ENCODE results near the gene KRT73.
"Not testable (repeated sequence)": the region's sequence is repeated elsewhere in the genome, so short reads cannot be mapped to it uniquely, and the experiment has no call there.

Gene KRT73

DNA sequence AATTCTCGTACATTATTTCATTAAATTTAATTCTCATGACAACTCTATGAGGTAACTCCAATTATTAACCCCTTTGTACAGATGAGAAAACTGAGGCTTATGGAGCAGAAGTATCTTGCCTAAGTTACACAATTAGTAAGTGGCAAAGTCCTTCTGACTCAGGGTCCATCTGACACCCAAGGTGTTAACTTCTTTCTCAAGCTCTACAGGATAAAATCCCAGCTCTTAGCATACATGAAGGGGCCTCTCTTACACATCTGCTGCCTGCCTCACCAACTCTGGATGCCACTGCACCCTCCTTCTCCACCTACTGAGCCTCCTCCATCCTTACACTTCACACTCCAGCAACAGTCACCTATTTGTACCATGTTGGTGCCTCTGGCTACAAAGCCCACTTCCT lies 12.8 kb downstream of the KRT73 start:
- Histone ChIP-seq H3K4me1 (ENCODE audit: control insufficient read depth, insufficient read depth, low read length) (no peaks in the 10 kb centered on the region), H3K27me3 (ENCODE audit: control insufficient read depth, insufficient read depth, low read length) (peaks cover 22% of the 10 kb centered on the region), H3K4me3 (ENCODE audit: low read length) (no peak overlapping the region), H3K9me3 (ENCODE audit: control insufficient read depth, low read length) (no peaks in the 10 kb centered on the region), H3K9ac (ENCODE audit: low read length) (no peak overlapping the region), H3K36me3 (ENCODE audit: control insufficient read depth, insufficient read depth, low read length) (no peaks in the 10 kb centered on the region)

DNA sequence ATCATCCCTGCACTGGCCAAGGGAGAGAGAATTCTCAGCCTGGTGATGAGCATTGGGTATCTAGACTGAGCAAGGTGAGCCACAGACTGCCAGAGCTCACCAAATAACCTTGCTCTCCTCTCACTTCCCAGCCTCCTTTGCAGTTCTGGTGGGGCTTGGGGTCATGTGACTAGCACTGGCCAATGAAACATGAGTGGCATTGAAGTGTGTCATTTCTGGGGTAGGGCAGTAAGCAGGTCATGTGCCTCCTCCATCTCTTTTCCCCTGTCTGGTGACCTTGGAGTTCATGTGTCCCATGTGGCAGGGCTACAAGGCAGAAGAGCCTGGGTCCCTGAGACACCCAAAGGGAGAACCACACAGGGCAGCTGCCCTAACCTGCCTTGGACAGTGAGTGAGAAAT lies 13.5 kb downstream of the KRT73 start:
- Histone ChIP-seq H3K9me3 (ENCODE audit: control insufficient read depth, low read length) (no peaks in the 10 kb centered on the region), H3K4me1 (ENCODE audit: control insufficient read depth, insufficient read depth, low read length) (no peaks in the 10 kb centered on the region), H3K4me3 (ENCODE audit: low read length) (no peak overlapping the region), H3K9ac (ENCODE audit: low read length) (no peak overlapping the region), H3K36me3 (ENCODE audit: control insufficient read depth, insufficient read depth, low read length) (no peaks in the 10 kb centered on the region), H3K27me3 (ENCODE audit: control insufficient read depth, insufficient read depth, low read length) (peaks cover 27% of the 10 kb centered on the region)

GRCh38 chr12:52603314-52603713 lies 15.0 kb downstream of the KRT73 start:
- Histone ChIP-seq H3K36me3 (ENCODE audit: control insufficient read depth, insufficient read depth, low read length) (no peaks in the 10 kb centered on the region), H3K4me3 (ENCODE audit: low read length) (no peak overlapping the region), H3K9ac (ENCODE audit: low read length) (no peak overlapping the region), H3K9me3 (ENCODE audit: control insufficient read depth, low read length) (no peaks in the 10 kb centered on the region), H3K4me1 (ENCODE audit: control insufficient read depth, insufficient read depth, low read length) (no peaks in the 10 kb centered on the region), H3K27me3 (ENCODE audit: control insufficient read depth, insufficient read depth, low read length) (peaks cover 38% of the 10 kb centered on the region)

DNA sequence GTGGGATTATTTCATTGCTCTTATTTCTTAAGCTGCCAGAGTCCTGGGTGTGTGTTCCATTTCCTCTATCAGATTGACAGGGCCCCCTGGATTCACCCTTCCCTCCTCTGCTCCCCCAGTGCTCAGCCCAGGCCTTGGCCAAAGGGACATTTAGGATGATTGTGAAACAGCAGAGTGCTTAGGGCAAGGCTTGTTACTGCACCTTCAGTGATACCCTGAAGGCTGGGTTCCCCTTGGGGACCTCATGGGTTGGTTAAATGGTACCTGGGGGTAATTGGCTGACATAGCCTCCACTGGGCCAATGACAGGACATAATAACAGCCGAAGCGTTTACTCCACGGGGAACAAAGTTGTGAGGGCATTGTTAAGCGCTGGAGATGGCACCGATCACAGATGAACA lies 15.8 kb downstream of the KRT73 start:
- no peak overlapping the region for H3K9ac ChIP-seq (ENCODE audit: low read length)
- H3K36me3 ChIP-seq (ENCODE audit: control insufficient read depth, insufficient read depth, low read length), result no peaks in the 10 kb centered on the region
- no peaks in the 10 kb centered on the region for H3K4me1 ChIP-seq (ENCODE audit: control insufficient read depth, insufficient read depth, low read length)
- H3K9me3 ChIP-seq (ENCODE audit: control insufficient read depth, low read length), result no peaks in the 10 kb centered on the region
- H3K27me3 ChIP-seq (ENCODE audit: control insufficient read depth, insufficient read depth, low read length), result peaks cover 43% of the 10 kb centered on the region
- H3K4me3 ChIP-seq (ENCODE audit: low read length), result no peak overlapping the region

GRCh38 chr12:52601671-52602070 lies 16.7 kb downstream of the KRT73 start:
- H3K27me3 ChIP-seq (ENCODE audit: control insufficient read depth, insufficient read depth, low read length), result peaks cover 43% of the 10 kb centered on the region

DNA sequence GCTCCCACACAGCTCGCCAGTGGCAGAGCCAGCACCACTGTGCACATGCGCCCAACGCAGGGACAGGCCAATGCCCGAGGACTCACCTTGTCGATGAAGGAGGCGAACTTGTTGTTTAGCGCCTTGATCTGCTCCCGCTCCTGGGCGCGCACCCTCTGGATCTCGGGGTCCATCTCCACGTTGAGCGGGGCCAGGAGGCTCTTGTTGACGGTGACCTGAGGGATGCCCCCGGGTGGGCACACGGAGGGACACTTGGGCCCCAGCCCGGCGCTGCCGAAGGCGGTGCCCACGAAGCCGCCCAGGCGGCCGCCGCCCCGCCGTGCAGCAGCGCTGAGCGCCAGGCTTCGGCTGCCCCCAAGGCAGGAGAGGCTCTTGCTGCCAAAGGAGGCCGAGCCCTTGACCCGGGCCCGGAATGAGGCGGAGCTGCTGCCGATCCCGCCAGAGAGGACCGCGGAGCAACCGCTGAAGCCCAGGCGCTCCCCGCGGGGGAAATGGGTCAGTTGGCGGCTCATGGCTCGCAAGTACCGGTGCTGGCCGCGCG lies 17.3 kb downstream of the KRT73 start, which contains the start of gene KRT72:
TSS of gene KRT72 (minus strand) at position 523 of the 541 bp plus-strand sequence. CDS start at position 512, 11 bp downstream.
- H3K4me3 ChIP-seq (ENCODE audit: low read length), result no peak within 1 kb of the TSS
- H3K9ac ChIP-seq (ENCODE audit: low read length), result no peak within 1 kb of the TSS
- peaks cover 43% of the 10 kb centered on the region for H3K27me3 ChIP-seq (ENCODE audit: control insufficient read depth, insufficient read depth, low read length)
- H3K9me3 ChIP-seq (ENCODE audit: control insufficient read depth, low read length), result no peaks in the 10 kb centered on the region
- H3K4me1 ChIP-seq (ENCODE audit: control insufficient read depth, insufficient read depth, low read length), result no peaks in the 10 kb centered on the region
- no peaks in the 10 kb centered on the region for H3K36me3 ChIP-seq (ENCODE audit: control insufficient read depth, insufficient read depth, low read length)

More at GRCh38 chr12:52601671-52602070, 16.7 kb downstream of the KRT73 start:
- Histone ChIP-seq H3K4me3 (ENCODE audit: low read length) (no peak overlapping the region), H3K9ac (ENCODE audit: low read length) (no peak overlapping the region), H3K4me1 (ENCODE audit: control insufficient read depth, insufficient read depth, low read length) (no peaks in the 10 kb centered on the region), H3K36me3 (ENCODE audit: control insufficient read depth, insufficient read depth, low read length) (no peaks in the 10 kb centered on the region), H3K9me3 (ENCODE audit: control insufficient read depth, low read length) (no peaks in the 10 kb centered on the region)

DNA sequence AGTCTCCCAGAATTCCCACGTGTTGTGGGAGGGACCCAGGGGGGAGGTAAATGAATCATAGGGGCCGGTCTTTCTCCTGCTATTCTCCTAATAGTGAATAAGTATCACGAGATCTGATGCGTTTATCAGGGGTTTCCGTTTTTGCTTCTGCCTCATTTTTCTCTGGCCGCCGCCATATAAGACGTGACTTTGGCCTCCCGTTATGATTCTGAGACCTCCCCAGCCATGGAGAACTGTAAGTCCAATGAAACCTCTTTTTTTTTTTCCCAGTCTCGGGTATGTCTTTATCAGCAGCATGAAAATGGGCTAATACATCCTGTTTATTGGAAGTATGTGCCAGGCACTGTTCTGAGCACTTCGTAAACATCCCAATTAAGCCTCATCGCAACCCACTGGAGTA lies 17.9 kb downstream of the KRT73 start:
- Histone ChIP-seq H3K4me3 (ENCODE audit: low read length) (no peak overlapping the region), H3K4me1 (ENCODE audit: control insufficient read depth, insufficient read depth, low read length) (no peaks in the 10 kb centered on the region), H3K9ac (ENCODE audit: low read length) (no peak overlapping the region), H3K27me3 (ENCODE audit: control insufficient read depth, insufficient read depth, low read length) (peaks cover 43% of the 10 kb centered on the region), H3K9me3 (ENCODE audit: control insufficient read depth, low read length) (no peaks in the 10 kb centered on the region), H3K36me3 (ENCODE audit: control insufficient read depth, insufficient read depth, low read length) (no peaks in the 10 kb centered on the region)

GRCh38 chr12:52600071-52600470 lies 18.3 kb downstream of the KRT73 start:
- peaks cover 43% of the 10 kb centered on the region for H3K27me3 ChIP-seq (ENCODE audit: control insufficient read depth, insufficient read depth, low read length)
- no peaks in the 10 kb centered on the region for H3K36me3 ChIP-seq (ENCODE audit: control insufficient read depth, insufficient read depth, low read length)
- H3K9ac ChIP-seq (ENCODE audit: low read length), result no peak overlapping the region

DNA sequence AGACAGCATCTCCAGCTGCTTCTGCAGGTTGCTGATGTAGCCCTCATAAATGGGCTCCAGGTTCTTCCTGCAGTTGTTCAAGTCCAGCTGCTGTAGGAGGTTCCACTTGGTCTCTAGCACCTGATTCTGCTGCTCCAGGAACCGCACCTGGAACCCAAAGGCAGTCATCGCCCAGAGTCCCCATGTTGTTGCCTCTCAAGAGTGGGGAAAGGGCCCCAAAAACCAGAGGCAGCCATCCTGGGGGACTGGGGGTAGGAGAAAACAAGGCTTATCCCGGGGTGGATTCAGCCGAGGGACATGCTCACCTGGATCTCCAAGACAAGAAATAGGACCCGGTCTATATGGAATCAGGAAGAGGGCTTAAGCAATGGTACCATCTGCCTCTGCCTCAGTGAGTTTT lies 19.4 kb downstream of the KRT73 start:
- Histone ChIP-seq H3K4me3 (ENCODE audit: low read length) (no peak overlapping the region), H3K4me1 (ENCODE audit: control insufficient read depth, insufficient read depth, low read length) (no peaks in the 10 kb centered on the region), H3K36me3 (ENCODE audit: control insufficient read depth, insufficient read depth, low read length) (no peaks in the 10 kb centered on the region), H3K9me3 (ENCODE audit: control insufficient read depth, low read length) (no peaks in the 10 kb centered on the region), H3K27me3 (ENCODE audit: control insufficient read depth, insufficient read depth, low read length) (peaks cover 43% of the 10 kb centered on the region), H3K9ac (ENCODE audit: low read length) (no peak overlapping the region)

More at GRCh38 chr12:52600071-52600470, 18.3 kb downstream of the KRT73 start:
- Histone ChIP-seq H3K9me3 (ENCODE audit: control insufficient read depth, low read length) (no peaks in the 10 kb centered on the region), H3K4me1 (ENCODE audit: control insufficient read depth, insufficient read depth, low read length) (no peaks in the 10 kb centered on the region), H3K4me3 (ENCODE audit: low read length) (no peak overlapping the region)

- H3K36me3 ChIP-seq (ENCODE audit: control insufficient read depth, insufficient read depth, low read length); H3K4me1 ChIP-seq (ENCODE audit: control insufficient read depth, insufficient read depth, low read length); H3K9ac ChIP-seq (ENCODE audit: low read length); H3K9me3 ChIP-seq (ENCODE audit: control insufficient read depth, low read length); H3K4me3 ChIP-seq (ENCODE audit: low read length): not testable (repeated sequence)
- peaks cover 23% of the 10 kb centered on the region for H3K27me3 ChIP-seq (ENCODE audit: control insufficient read depth, insufficient read depth, low read length)
Observed at GRCh38 chr12:52594237-52594636, 24.1 kb downstream of the KRT73 start.

GRCh38 chr12:52591521-52591920 lies 26.8 kb downstream of the KRT73 start:
- Histone ChIP-seq H3K9ac (ENCODE audit: low read length) (no peak overlapping the region), H3K9me3 (ENCODE audit: control insufficient read depth, low read length) (no peaks in the 10 kb centered on the region), H3K4me1 (ENCODE audit: control insufficient read depth, insufficient read depth, low read length) (no peaks in the 10 kb centered on the region), H3K27me3 (ENCODE audit: control insufficient read depth, insufficient read depth, low read length) (peaks cover 12% of the 10 kb centered on the region), H3K4me3 (ENCODE audit: low read length) (no peak overlapping the region), H3K36me3 (ENCODE audit: control insufficient read depth, insufficient read depth, low read length) (no peaks in the 10 kb centered on the region)

DNA sequence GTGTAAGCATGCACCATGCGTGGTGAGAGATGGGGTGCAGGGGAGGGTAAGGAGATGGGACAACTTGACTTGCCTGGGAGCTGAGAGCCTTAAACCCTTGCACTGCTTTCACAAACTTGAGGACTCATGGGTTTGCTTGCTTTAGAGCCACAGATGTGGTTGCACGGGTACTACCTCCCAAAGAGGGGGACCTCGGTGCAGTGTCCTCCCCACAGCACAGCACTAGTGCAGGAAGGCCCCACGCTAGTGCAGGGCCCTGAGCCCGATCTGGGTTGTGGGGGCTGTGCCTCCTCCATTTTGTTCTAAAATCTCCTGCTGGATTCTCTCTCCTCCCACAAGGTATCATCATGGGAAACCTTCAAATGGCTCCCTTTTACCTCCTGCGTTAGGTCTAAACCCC lies 28.3 kb downstream of the KRT73 start:
- Histone ChIP-seq H3K36me3 (ENCODE audit: control insufficient read depth, insufficient read depth, low read length) (no peaks in the 10 kb centered on the region), H3K4me1 (ENCODE audit: control insufficient read depth, insufficient read depth, low read length) (no peaks in the 10 kb centered on the region), H3K27me3 (ENCODE audit: control insufficient read depth, insufficient read depth, low read length) (peaks cover 12% of the 10 kb centered on the region), H3K4me3 (ENCODE audit: low read length) (no peak overlapping the region), H3K9ac (ENCODE audit: low read length) (no peak overlapping the region), H3K9me3 (ENCODE audit: control insufficient read depth, low read length) (no peaks in the 10 kb centered on the region)

GRCh38 chr12:52587563-52587962 lies 30.8 kb downstream of the KRT73 start:
- peaks cover 6% of the 10 kb centered on the region for H3K27me3 ChIP-seq (ENCODE audit: control insufficient read depth, insufficient read depth, low read length)
- H3K36me3 ChIP-seq (ENCODE audit: control insufficient read depth, insufficient read depth, low read length), result no peaks in the 10 kb centered on the region
- no peak overlapping the region for H3K4me3 ChIP-seq (ENCODE audit: low read length)
- H3K9me3 ChIP-seq (ENCODE audit: control insufficient read depth, low read length), result no peaks in the 10 kb centered on the region
- H3K9ac ChIP-seq (ENCODE audit: low read length), result no peak overlapping the region
- peaks cover 7% of the 10 kb centered on the region for H3K4me1 ChIP-seq (ENCODE audit: control insufficient read depth, insufficient read depth, low read length)
